Heart left ventricle (tissue), 16 donors: ENCODE data around the gene KRTAP5-8. TPM values are rescaled to one million over a fixed set of nuclear protein-coding genes. Genes with fewer than 3 reads are reported as not detected.
"Not testable (repeated sequence)": the region's sequence is repeated elsewhere in the genome, so short reads cannot be mapped to it uniquely, and the experiment has no call there.

ENCODE experiments used
- ATAC-seq, 4 donors: fragments of 200-7000 bp; cut with Tn5 transposase; one replicate each; pipeline ENCODE4 v1.9.1; 2020 to 2022; ENCODE audit warnings: moderate library complexity in 4 of 4, mild to moderate bottlenecking in 3 of 4, moderate number of reproducible peaks in 1 of 4
- DNase-seq, 5 donors: peaks; one replicate each; pipeline ENCODE4 v3.0.0-alpha.2; 2020
- H3K27ac ChIP-seq, 12 donors: fragments of 200-600 bp; sonication (generic) in 4 of 12; one replicate each; pipeline versions ENCODE4 v1.5.0 to v1.8.0; 2016 to 2022; ENCODE audit warnings: mild to moderate bottlenecking in 2 of 12
- H3K27me3 ChIP-seq, 9 donors: fragments of 200-600 bp; sonication (generic) in 2 of 9; one replicate each; pipeline versions ENCODE4 v1.5.1 to v1.8.0; 2016 to 2022; ENCODE audit warnings: mild to moderate bottlenecking in 3 of 9
- H3K36me3 ChIP-seq, 9 donors: fragments of 200-600 bp; sonication (generic) in 2 of 9; one replicate each; pipeline versions ENCODE4 v1.5.0 to v1.8.0; 2018 to 2022; ENCODE audit warnings: mild to moderate bottlenecking in 2 of 9
- H3K4me1 ChIP-seq, 12 donors: fragments of 200-600 bp; sonication (generic) in 4 of 12; one replicate each; pipeline versions ENCODE4 v1.5.0 to v1.8.0; 2016 to 2022; ENCODE audit warnings: mild to moderate bottlenecking in 3 of 12
- H3K4me3 ChIP-seq, 12 donors: fragments of 200-600 bp; sonication (generic) in 4 of 12; one replicate each; pipeline versions ENCODE4 v1.5.0 to v1.8.0; 2017 to 2022; ENCODE audit warnings: mild to moderate bottlenecking in 9 of 12, moderate library complexity in 4 of 12
- H3K9me3 ChIP-seq, 12 donors: fragments of 200-600 bp; sonication (generic) in 4 of 12; one replicate each; pipeline versions ENCODE4 v1.5.0 to v1.8.0; 2016 to 2022; ENCODE audit warnings: mild to moderate bottlenecking in 1 of 12
- CTCF ChIP-seq, 12 donors: fragments of 200-600 bp; sonication (generic) in 4 of 12; IDR thresholded peaks; one replicate each; pipeline versions ENCODE4 v1.5.0 to v1.8.0; 2018 to 2022; ENCODE audit warnings: antibody characterized with exemption in 12 of 12, mild to moderate bottlenecking in 5 of 12
- POLR2A ChIP-seq, 2 donors: fragments of 450-650 bp; IDR thresholded peaks; one replicate each; pipeline ENCODE4 v1.6.1; 2017; ENCODE audit warnings: antibody characterized with exemption in 2 of 2, mild to moderate bottlenecking in 2 of 2, moderate library complexity in 2 of 2
- WGBS, 4 donors: extraction: QIAGEN DNeasy Blood & Tissue Kit in 2 of 4; methylation state at CpG; one replicate each; pipeline versions ENCODE4 v1.1.5 to v1.1.7; 2013 to 2018; 5-methylcytosine and 5-hydroxymethylcytosine counted together
- intact Hi-C, 10 donors: fragments of 100-400 bp; cut with DNase I; formaldehyde crosslinking; loops; one replicate each; pipeline versions ENCODE4 v1.11.1 to v1.14.2; 2022
- polyA plus RNA-seq, 2 donors: library from polyadenylated mRNA; stranded (reverse); fragments of 200-250 nt; gene quantifications; one replicate each; pipeline ENCODE4 v1.2.3, GENCODE V29; 2013
- total RNA-seq, 9 donors: library from RNA; depleted of rRNA in 2 of 9; stranded (reverse); fragments of >200 nt in 2 of 9; fragmentation: NEBNext Ultra II Directional in 3 of 9; extraction: Animal tissue kit (Norgen Biotek cat#: 25700) in 3 of 9; gene quantifications; one replicate each; pipeline versions ENCODE4 v1.1.0 to v1.2.4, GENCODE V29; 2016 to 2023
- donor health status: ischemic (EF 13 %, LVEDD 7.1; RV severe dilation, severe dysfunction).
- donor health status: healthy with polysubstance abuse.
- donor health status: DM: no; HTN: yes; CAD: no.
- donor health status: DM: no; HTN: no; CAD: no.
- donor health status: ischemic (EF 25% LVEDD 6.9; RV normal size, moderate dysfunction).
- donor health status: ischemic (EF 25% LVEDD 5.7; RV mildly dilated, moderate dysfunction).
- donor health status: healthy.
- donor health status: DM: yes; HTN: yes; CAD: no.
- donor health status: ischemic (EF 35%, LVEDD 5.7; RV mildly dilated, moderate dysfunction).
- donor health status: nonischemic (EF 11% LVEDD 7.7; RV severe dilation, severe dysfunction).
- donor health status: DM: yes; HTN: yes; CAD: no.
- donor health status: PGD.
- donor health status: ischemic (EF 29% LVEDD 5.4; RV normal size, mild dysfunction).
- donor health status: nonischemic (EF 23%, LVEDD 6.1; RV moderate dilation, normal function).

KRTAP5-8 gene
- total and polyA plus RNA-seq, 11 donors, result 0.19 TPM; not detected in 10

GRCh38 chr11:71577469-71578004 is 39.7 kb downstream of the KRTAP5-8 start:
- H3K36me3 ChIP-seq, result no peaks in the 10 kb centered on the region
- no peak overlapping the region for H3K27ac ChIP-seq
- DNase-seq (no peak), ATAC-seq (no peak)
- H3K27me3 ChIP-seq, result peaks cover 0 to 24% (median 0%) of the 10 kb centered on the region in 9 donors
- intact Hi-C loops, result no loop called here
- 93 to 95% (median 93%) methylated on average over 7 of the region's 7 CpGs for WGBS, 4 donors
- H3K9me3 ChIP-seq, result no peaks in the 10 kb centered on the region
- peaks cover 0 to 6% (median 0%) of the 10 kb centered on the region in 12 donors for H3K4me1 ChIP-seq
- H3K4me3 ChIP-seq, result no peak overlapping the region
- TF ChIP-seq POLR2A (IDR thresholded peaks at IDR 0.05) (no peak), CTCF (IDR thresholded peaks at IDR 0.05) (no peak)

DNA sequence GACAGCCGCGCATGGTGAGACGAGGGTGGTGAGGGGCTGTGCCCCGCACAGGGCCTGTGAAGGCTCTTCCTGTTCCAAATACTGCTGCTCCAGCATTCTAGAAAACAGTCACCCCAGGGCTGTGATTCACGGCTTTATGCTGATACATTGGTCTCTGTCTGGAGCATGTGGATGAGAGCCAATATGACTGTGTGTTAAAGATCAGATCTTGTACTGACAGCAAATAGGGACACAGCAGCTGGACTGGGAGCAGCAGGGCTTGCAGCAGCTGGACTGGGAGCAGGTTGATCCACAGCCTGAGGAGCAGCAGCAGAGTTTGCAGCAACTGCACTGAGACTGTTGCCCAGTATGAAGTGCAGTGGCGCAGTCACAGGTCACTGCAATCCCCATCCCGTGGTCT is 41.7 kb downstream of the KRTAP5-8 start:
- intact Hi-C loops, H3K4me1 ChIP-seq, H3K4me3 ChIP-seq, H3K27ac ChIP-seq, H3K36me3 ChIP-seq, H3K9me3 ChIP-seq, DNase-seq: not testable (repeated sequence)
- peak in 1 of 4 donors; percentile 9 for ATAC-seq
- WGBS, 4 donors, result 59 to 71% (median 66%) methylated on average over 7 of the region's 7 CpGs
- H3K27me3 ChIP-seq, result peaks cover 0 to 17% (median 0%) of the 10 kb centered on the region in 9 donors

DNA sequence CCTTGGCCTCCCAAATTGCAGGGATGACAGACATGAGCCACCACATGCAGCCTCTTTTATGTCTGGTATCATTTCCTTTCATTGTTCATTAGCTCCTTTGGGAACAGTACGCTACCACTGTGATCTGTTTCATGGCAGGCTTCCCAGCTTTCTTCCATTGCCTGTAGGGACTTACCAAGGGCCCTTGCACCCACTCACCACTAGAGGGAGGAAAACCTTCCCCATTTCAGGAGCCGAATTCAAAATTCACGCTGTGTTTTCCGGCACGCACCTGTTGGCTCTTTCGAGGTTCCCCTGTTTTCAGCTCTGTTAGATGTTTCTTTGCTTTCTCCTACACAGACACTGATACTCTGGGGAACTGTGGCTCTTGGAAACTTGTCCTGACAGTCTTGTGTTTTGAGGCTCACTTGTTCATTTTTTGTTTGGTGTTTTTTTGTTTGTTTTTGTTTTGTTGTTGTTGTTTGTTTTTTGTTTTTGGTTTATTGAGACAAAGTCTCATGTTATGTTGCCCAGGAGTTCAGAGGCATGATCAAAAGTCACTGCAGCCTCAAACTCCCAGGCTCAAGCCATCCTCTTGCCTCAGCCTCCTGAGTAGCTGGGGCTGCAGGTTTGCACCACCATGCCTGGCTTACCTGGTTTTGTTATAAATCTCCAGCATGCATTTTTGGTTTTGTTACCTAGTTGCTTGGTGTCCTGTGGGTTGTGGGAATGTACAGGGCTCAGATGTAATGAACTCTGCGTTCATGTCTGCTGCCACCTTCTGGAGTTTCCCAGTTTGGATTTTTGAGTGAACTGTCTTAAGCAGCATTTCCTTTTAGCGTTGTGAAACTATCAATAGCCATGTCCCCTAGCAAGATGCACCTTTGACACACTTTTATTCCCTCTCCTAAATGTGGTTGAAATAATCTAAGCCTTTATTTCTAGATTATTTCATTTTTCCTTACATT is 42.5 kb downstream of the KRTAP5-8 start:
- Histone ChIP-seq H3K27ac (no peak overlapping the region), H3K36me3 (no peaks in the 10 kb centered on the region), H3K4me3 (no peak overlapping the region), H3K9me3 (no peaks in the 10 kb centered on the region), H3K27me3 (peaks cover 0 to 12% (median 0%) of the 10 kb centered on the region in 9 donors), H3K4me1 (peaks cover 0 to 6% (median 0%) of the 10 kb centered on the region in 12 donors)
- TF ChIP-seq CTCF (IDR thresholded peaks at IDR 0.05) (peak; percentile 66 to 86 (median 74)), POLR2A (IDR thresholded peaks at IDR 0.05) (no peak)
- ATAC-seq, result peak; percentile 62 to 92 (median 86)
- DNase-seq, result peak in 4 of 5 donors; percentile 54 to 72 (median 67)
- WGBS, 4 donors, result 5 to 7% (median 6%) methylated on average over 8 of the region's 8 CpGs
- intact Hi-C loops, result no loop called here

DNA sequence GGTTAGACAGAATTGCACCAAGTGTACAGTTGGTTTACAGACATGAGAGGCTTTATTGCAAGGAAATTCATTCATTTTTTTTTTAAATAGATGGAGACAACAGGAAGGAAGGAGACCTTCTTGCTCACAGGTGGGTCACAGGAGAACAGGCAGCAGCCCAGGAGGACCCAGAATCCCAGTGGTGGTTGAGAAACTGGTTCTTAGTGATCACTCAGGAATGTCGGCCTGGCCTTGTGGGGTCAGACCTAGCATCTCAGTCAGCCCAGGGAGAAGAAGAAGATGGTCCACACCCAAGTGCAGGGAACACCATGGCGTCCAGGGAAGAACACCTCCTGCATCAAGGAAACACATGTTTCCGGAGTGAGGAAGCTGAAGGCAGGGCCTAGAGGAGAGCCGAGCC is 44.0 kb downstream of the KRTAP5-8 start:
- 66 to 70% (median 67%) methylated on average over 4 of the region's 4 CpGs for WGBS, 4 donors
- Histone ChIP-seq H3K4me3 (no peak overlapping the region), H3K27me3 (peaks cover 0 to 17% (median 0%) of the 10 kb centered on the region in 9 donors), H3K4me1 (peaks cover 0 to 6% (median 0%) of the 10 kb centered on the region in 12 donors), H3K27ac (no peak overlapping the region), H3K9me3 (no peaks in the 10 kb centered on the region), H3K36me3 (no peaks in the 10 kb centered on the region)
- DNase-seq (no peak), ATAC-seq (peak in 2 of 4 donors; percentile 21 to 36)
- TF ChIP-seq POLR2A (IDR thresholded peaks at IDR 0.05) (no peak), CTCF (IDR thresholded peaks at IDR 0.05) (no peak)
- intact Hi-C loops, result no loop called here
